ENCODE measurements around the gene PXYLP1. TPM values are rescaled to one million over a fixed set of nuclear protein-coding genes. Genes with fewer than 3 reads are reported as not detected.

PXYLP1 gene
- total and polyA plus RNA-seq, 2 of the 8 experiments (the other 6 are each of a cell fraction or from before 2014, with no cell fraction given): 19.4 to 20.6 TPM

DNA sequence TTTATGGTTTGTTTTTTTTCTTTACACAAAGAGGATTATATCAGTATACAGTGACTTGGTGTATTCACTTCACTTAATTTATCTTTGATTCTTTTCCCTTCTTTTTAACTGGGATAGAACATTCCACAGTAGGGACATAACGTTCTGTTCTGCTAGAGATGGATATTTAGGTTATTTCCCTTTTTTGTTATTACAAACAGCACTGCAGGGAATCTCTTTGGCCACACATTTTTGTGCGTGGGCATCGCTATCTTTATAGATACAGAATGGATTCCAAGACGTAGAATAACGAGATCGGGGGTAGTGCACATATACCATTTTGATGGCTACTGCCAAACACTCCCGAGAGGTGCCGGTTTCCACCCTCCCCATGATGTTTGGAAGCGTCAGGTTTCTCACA, 44.8 kb downstream of the PXYLP1 start:
- FAIRE-seq: no peak
- Histone ChIP-seq H4K5ac (ENCODE audit: insufficient read length, low read depth, low read length) (no peak overlapping the region), H3K23ac (ENCODE audit: insufficient read length) (no peak overlapping the region), H3K4me2 (ENCODE audit: insufficient read depth in 1 of 2, low read depth in 2 of 2, low read length in 2 of 2) (no peak overlapping the region), H3K27ac (ENCODE audit: low read depth, low read length) (no peak overlapping the region), H4K91ac (replicated peaks; ENCODE audit: insufficient read length, low read length) (no peak overlapping the region), H4K20me1 (replicated peaks in 1 of 2; ENCODE audit: control insufficient read depth in 1 of 2, insufficient read depth in 2 of 2, low read length in 2 of 2) (peaks cover 0 to 2% of the 10 kb centered on the region in 2 experiments), H3K27me3 (replicated peaks in 1 of 4; ENCODE audit: control insufficient read depth in 3 of 4, extremely low read depth in 1 of 4, insufficient read depth in 3 of 4, low read length in 3 of 4) (no peaks in the 10 kb centered on the region), H2BK120ac (replicated peaks; ENCODE audit: low read depth, low read length) (no peak overlapping the region), H3K36me3 (ENCODE audit: control insufficient read depth in 2 of 4, insufficient read depth in 4 of 4, low read length in 3 of 4) (peaks cover 0 to 5% (median 0%) of the 10 kb centered on the region in 4 experiments; a peak in 3 of 8 replicates), H4K8ac (ENCODE audit: extremely low read depth, insufficient read depth, low read length) (no peak overlapping the region), H3K79me2 (ENCODE audit: control insufficient read depth in 1 of 2, insufficient read depth in 2 of 2, low read length in 2 of 2) (no peaks in the 10 kb centered on the region), H3K18ac (ENCODE audit: extremely low read depth, low read length) (no peak overlapping the region), H2AK5ac (ENCODE audit: low read depth, low read length) (no peak overlapping the region), H2BK20ac (ENCODE audit: low read length) (no peak overlapping the region), H3K23me2 (ENCODE audit: low read depth, low read length) (no peaks in the 10 kb centered on the region), H2AFZ (ENCODE audit: low read length) (no peak overlapping the region), H3K9me3 (ENCODE audit: insufficient read depth in 2 of 2, low read depth in 1 of 2, low read length in 1 of 2) (no peaks in the 10 kb centered on the region), H2BK5ac (ENCODE audit: low read depth, low read length) (no peak overlapping the region), H3K14ac (ENCODE audit: insufficient read length) (no peak overlapping the region), H3K4me1 (replicated peaks in 1 of 4; ENCODE audit: control insufficient read depth in 3 of 4, insufficient read depth in 4 of 4, low read length in 3 of 4) (no peaks in the 10 kb centered on the region), H3K79me1 (ENCODE audit: low read depth, low read length) (no peaks in the 10 kb centered on the region), H3K4ac (replicated peaks; ENCODE audit: insufficient read length, low read depth, low read length) (no peak overlapping the region), H2BK12ac (ENCODE audit: low read depth, low read length) (no peak overlapping the region), H3K56ac (replicated peaks; ENCODE audit: insufficient read length, low read depth, low read length) (no peak overlapping the region), H2BK15ac (ENCODE audit: low read length) (no peak overlapping the region), H3K9ac (replicated peaks in 1 of 4; ENCODE audit: extremely low read depth in 1 of 4, low read depth in 3 of 4, low read length in 3 of 4) (no peak overlapping the region), H3K4me3 (ENCODE audit: extremely low read depth in 1 of 4, insufficient read depth in 2 of 4, low read depth in 3 of 4, low read length in 4 of 4) (no peak overlapping the region)
- 81% methylated on average over 9 of the region's 9 CpGs; no CpG with 5 or more reads in 1 of the 2 experiments for WGBS, 2 experiments (ENCODE audit: extremely low coverage in 1 of 2, insufficient coverage in 1 of 2, insufficient read length in 1 of 2, insufficient replicate concordance in 2 of 2, low coverage in 1 of 2, low lambda C conversion rate in 2 of 2, missing lambda C conversion rate in 1 of 2)
- ChIA-PET CTCF (ENCODE audit: partially characterized antibody) (interaction anchor here (1.8 to 2.2 kb wide), 3 partner anchors 11 to 45 kb away, joined by 5 to 8 read pairs (median 6); partner anchors contain the start of gene PXYLP1), POLR2A (ENCODE audit: partially characterized antibody) (no interaction called here)
- DNase-seq (ENCODE audit: low read depth in 1 of 2, low spot score in 2 of 2): no peak
- TF ChIP-seq YY1 (IDR thresholded peaks at IDR 0.05; ENCODE audit: low read depth, low read length) (no peak), SIRT6 (IDR thresholded peaks at IDR 0.05; ENCODE audit: low read length) (no peak), KDM1A (IDR thresholded peaks at IDR 0.05; ENCODE audit: borderline replicate concordance, low read length) (no peak), BACH1 (IDR thresholded peaks at IDR 0.05; ENCODE audit: low read length) (no peak), ASH2L (IDR thresholded peaks at IDR 0.05; ENCODE audit: low read length) (no peak), TCF12 (IDR thresholded peaks at IDR 0.05; ENCODE audit: low read depth, low read length) (no peak), TAF1 (IDR thresholded peaks at IDR 0.05; ENCODE audit: low read depth, low read length) (no peak), POLR2AphosphoS5 (IDR thresholded peaks at IDR 0.05; ENCODE audit: low read depth, low read length) (no peak)
- TF ChIP-seq, protein P1, sequence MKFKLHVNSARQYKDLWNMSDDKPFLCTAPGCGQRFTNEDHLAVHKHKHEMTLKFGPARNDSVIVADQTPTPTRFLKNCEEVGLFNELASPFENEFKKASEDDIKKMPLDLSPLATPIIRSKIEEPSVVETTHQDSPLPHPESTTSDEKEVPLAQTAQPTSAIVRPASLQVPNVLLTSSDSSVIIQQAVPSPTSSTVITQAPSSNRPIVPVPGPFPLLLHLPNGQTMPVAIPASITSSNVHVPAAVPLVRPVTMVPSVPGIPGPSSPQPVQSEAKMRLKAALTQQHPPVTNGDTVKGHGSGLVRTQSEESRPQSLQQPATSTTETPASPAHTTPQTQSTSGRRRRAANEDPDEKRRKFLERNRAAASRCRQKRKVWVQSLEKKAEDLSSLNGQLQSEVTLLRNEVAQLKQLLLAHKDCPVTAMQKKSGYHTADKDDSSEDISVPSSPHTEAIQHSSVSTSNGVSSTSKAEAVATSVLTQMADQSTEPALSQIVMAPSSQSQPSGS (IDR thresholded peaks at IDR 0.05; ENCODE audit: low read length): no peak
